SK-N-SH treated with all-trans-retinoic acid at 6 μM for 48 hours (cell line): ENCODE measurements around the gene AKAP12.

Experiments used
- ATAC-seq: fragments of 200-7000 bp; cut with Tn5 transposase; 3 replicates; pipeline ENCODE4 v1.9.1; 2020; ENCODE audit warnings: mild to moderate bottlenecking, moderate library complexity
- ARNTL ChIP-seq: fragments of 450-650 bp; formaldehyde crosslinking; IDR thresholded peaks from 2 replicates; pipeline ENCODE4 v1.5.0; 2020; ENCODE audit warnings: low read depth, mild to moderate bottlenecking, moderate library complexity, borderline replicate concordance
- BACH2 ChIP-seq: fragments of 250-450 bp; sonication (Bioruptor Pico); IDR thresholded peaks from 2 replicates; pipeline ENCODE4 v1.9.0; 2021; ENCODE audit warnings: mild to moderate bottlenecking, borderline replicate concordance
- CREB5 ChIP-seq: fragments of 250-450 bp; sonication (Bioruptor Pico); IDR thresholded peaks from 2 replicates; pipeline ENCODE4 v1.5.1; 2020; ENCODE audit warnings: low read depth, mild to moderate bottlenecking, moderate library complexity
- CSDC2 ChIP-seq: fragments of 250-450 bp; sonication (Bioruptor Pico); IDR thresholded peaks from 2 replicates; pipeline ENCODE4 v1.5.0; 2020; ENCODE audit warnings: mild to moderate bottlenecking, moderate library complexity
- CSRNP3 ChIP-seq: fragments of 250-450 bp; sonication (Bioruptor Pico); IDR thresholded peaks from 2 replicates; pipeline ENCODE4 v1.5.1; 2021; ENCODE audit warnings: mild to moderate bottlenecking, moderate library complexity
- ESRRG ChIP-seq: fragments of 250-450 bp; sonication (Bioruptor Pico); IDR thresholded peaks from 2 replicates; pipeline ENCODE4 v1.6.1; 2021; ENCODE audit warnings: mild to moderate bottlenecking
- GLIS3 ChIP-seq: fragments of 250-450 bp; sonication (Bioruptor Pico); IDR thresholded peaks from 2 replicates; pipeline ENCODE4 v1.5.0; 2020; ENCODE audit warnings: mild to moderate bottlenecking, moderate library complexity
- ISL1 ChIP-seq: fragments of 250-450 bp; sonication (Bioruptor Pico); IDR thresholded peaks from 2 replicates; pipeline ENCODE4 v2.1.2; 2022; ENCODE audit warnings: mild to moderate bottlenecking, moderate library complexity
- OSR1 ChIP-seq: fragments of 250-450 bp; sonication (Bioruptor Pico); IDR thresholded peaks from 2 replicates; pipeline ENCODE4 v1.8.0; 2022; ENCODE audit warnings: moderate library complexity, mild to moderate bottlenecking, inconsistent platforms
- PPARA ChIP-seq: fragments of 250-450 bp; sonication (Bioruptor Pico); IDR thresholded peaks from 2 replicates; pipeline ENCODE4 v1.5.0; 2020; ENCODE audit warnings: mild to moderate bottlenecking, borderline replicate concordance
- RARB ChIP-seq: fragments of 250-450 bp; sonication (Bioruptor Pico); IDR thresholded peaks from 2 replicates; pipeline ENCODE4 v1.8.0; 2021; ENCODE audit warnings: mild to moderate bottlenecking, moderate library complexity
- SNAI2 ChIP-seq: fragments of 250-450 bp; sonication (Bioruptor Pico); IDR thresholded peaks from 2 replicates; pipeline ENCODE4 v1.5.0; 2020; ENCODE audit warnings: mild to moderate bottlenecking, moderate library complexity
- TCF4 ChIP-seq: fragments of 250-450 bp; sonication (Bioruptor Pico); IDR thresholded peaks from 2 replicates; pipeline ENCODE4 v1.8.0; 2021; ENCODE audit warnings: mild to moderate bottlenecking, moderate library complexity, borderline replicate concordance
- TOX ChIP-seq: fragments of 250-450 bp; sonication (Bioruptor Pico); IDR thresholded peaks from 2 replicates; pipeline ENCODE4 v1.8.0; 2021; ENCODE audit warnings: mild to moderate bottlenecking, moderate library complexity, borderline replicate concordance
- TSHZ2 ChIP-seq: fragments of 250-450 bp; sonication (Bioruptor Pico); IDR thresholded peaks from 2 replicates; pipeline ENCODE4 v1.5.0; 2020; ENCODE audit warnings: mild to moderate bottlenecking, moderate library complexity
- ZC3H10 ChIP-seq: fragments of 250-450 bp; sonication (Bioruptor Pico); IDR thresholded peaks from 2 replicates; pipeline ENCODE4 v1.5.1; 2021; ENCODE audit warnings: mild to moderate bottlenecking, moderate library complexity
- ZFP3 ChIP-seq: fragments of 250-450 bp; sonication (Bioruptor Pico); IDR thresholded peaks from 2 replicates; pipeline ENCODE4 v1.5.0; 2020; ENCODE audit warnings: mild to moderate bottlenecking, moderate library complexity
- ZFP30 ChIP-seq: fragments of 450-650 bp; formaldehyde crosslinking; IDR thresholded peaks from 2 replicates; pipeline ENCODE4 v1.5.0; 2022; ENCODE audit warnings: mild to moderate bottlenecking, moderate library complexity
- ZNF565 ChIP-seq: fragments of 450-650 bp; formaldehyde crosslinking; conservative IDR thresholded peaks from 2 replicates; pipeline ENCODE4 v1.5.0; 2020; ENCODE audit warnings: low read depth, mild to moderate bottlenecking, moderate library complexity
- ZNF70 ChIP-seq: fragments of 450-650 bp; formaldehyde crosslinking; IDR thresholded peaks from 2 replicates; pipeline ENCODE4 v1.5.0; 2020; ENCODE audit warnings: mild to moderate bottlenecking, moderate library complexity
- ZNF8 ChIP-seq: fragments of 450-650 bp; formaldehyde crosslinking; IDR thresholded peaks from 2 replicates; pipeline ENCODE4 v1.5.0; 2020; ENCODE audit warnings: mild to moderate bottlenecking, moderate library complexity
- TF ChIP-seq, protein P1 (sequence below): fragments of 250-450 bp; sonication (Bioruptor Pico); IDR thresholded peaks from 2 replicates; pipeline ENCODE4 v1.8.0; 2021; ENCODE audit warnings: low read depth, mild to moderate bottlenecking, moderate library complexity, borderline replicate concordance
- TF ChIP-seq, protein P2 (sequence below): fragments of 250-450 bp; sonication (Bioruptor Pico); IDR thresholded peaks from 2 replicates; pipeline ENCODE4 v1.8.0; 2020; ENCODE audit warnings: mild to moderate bottlenecking, moderate library complexity, borderline replicate concordance

Gene AKAP12

DNA sequence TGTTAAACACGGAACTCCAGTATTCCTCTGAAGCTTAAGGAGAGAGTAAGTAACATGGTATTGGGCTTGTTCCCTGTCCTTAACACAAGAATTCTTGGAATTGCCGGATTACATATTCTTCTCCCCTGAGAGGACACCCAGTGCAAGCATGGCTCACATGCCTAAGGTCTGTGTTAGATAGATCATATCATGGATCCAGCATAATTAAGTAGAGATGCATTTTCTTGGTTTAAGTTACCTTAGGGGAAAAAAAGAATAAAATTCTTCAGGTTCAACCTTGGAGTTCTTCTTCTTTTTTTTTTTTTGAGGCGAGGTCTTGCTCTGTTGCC lies 53.9 kb downstream of the AKAP12 start:
- TF ChIP-seq ARNTL (CRISPR knock-in tag) (no peak), ZC3H10 (CRISPR knock-in tag) (no peak), ZNF70 (CRISPR knock-in tag) (no peak), BACH2 (CRISPR knock-in tag) (no peak), ESRRG (CRISPR knock-in tag) (no peak), SNAI2 (CRISPR knock-in tag) (no peak), TCF4 (no peak), ZNF565 (CRISPR knock-in tag) (no peak), OSR1 (CRISPR knock-in tag) (no peak), GLIS3 (CRISPR knock-in tag) (no peak), CSRNP3 (CRISPR knock-in tag) (no peak), ZNF8 (CRISPR knock-in tag) (no peak), PPARA (no peak), TOX (no peak), ZFP30 (CRISPR knock-in tag) (no peak), CREB5 (no peak), CSDC2 (no peak)
- TF ChIP-seq, protein P1, sequence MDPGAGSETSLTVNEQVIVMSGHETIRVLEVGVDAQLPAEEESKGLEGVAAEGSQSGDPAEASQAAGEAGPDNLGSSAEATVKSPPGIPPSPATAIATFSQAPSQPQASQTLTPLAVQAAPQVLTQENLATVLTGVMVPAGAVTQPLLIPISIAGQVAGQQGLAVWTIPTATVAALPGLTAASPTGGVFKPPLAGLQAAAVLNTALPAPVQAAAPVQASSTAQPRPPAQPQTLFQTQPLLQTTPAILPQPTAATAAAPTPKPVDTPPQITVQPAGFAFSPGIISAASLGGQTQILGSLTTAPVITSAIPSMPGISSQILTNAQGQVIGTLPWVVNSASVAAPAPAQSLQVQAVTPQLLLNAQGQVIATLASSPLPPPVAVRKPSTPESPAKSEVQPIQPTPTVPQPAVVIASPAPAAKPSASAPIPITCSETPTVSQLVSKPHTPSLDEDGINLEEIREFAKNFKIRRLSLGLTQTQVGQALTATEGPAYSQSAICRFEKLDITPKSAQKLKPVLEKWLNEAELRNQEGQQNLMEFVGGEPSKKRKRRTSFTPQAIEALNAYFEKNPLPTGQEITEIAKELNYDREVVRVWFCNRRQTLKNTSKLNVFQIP (CRISPR knock-in tag), result no peak
- ATAC-seq, result no peak

DNA sequence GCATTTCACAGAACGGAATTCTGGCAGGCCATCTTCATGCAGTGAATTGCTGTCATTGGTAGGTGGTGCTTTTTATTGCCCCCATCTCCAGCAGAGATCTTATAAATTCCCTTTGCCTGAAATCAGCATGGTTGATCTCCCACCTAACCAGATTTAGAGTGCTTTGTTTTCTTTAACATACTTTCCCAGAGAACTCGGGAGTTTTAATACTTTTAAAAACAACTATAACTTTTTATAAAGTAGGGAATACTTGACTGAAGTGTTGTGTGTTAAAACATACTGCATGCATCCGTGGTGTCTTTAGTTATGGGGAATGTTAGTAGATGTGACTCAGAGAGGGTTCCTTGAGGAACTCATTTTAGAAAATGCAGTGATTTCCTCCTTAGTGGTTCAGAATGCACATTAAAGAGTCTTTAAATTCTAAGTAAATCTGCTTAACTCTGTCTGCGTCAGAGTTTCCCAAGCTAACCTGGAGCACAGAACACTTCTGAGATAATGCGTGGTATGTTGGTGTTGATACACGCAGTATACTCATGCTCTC lies 54.9 kb downstream of the AKAP12 start:
- no peak for ATAC-seq

GRCh38 chr6:151297886-151298285 lies 58.1 kb downstream of the AKAP12 start:
- TF ChIP-seq TOX, result no peak
- no peak for TF ChIP-seq ISL1
- TF ChIP-seq ZC3H10 (CRISPR knock-in tag), result no peak
- no peak for TF ChIP-seq ZFP30 (CRISPR knock-in tag)
- TF ChIP-seq, protein P2, sequence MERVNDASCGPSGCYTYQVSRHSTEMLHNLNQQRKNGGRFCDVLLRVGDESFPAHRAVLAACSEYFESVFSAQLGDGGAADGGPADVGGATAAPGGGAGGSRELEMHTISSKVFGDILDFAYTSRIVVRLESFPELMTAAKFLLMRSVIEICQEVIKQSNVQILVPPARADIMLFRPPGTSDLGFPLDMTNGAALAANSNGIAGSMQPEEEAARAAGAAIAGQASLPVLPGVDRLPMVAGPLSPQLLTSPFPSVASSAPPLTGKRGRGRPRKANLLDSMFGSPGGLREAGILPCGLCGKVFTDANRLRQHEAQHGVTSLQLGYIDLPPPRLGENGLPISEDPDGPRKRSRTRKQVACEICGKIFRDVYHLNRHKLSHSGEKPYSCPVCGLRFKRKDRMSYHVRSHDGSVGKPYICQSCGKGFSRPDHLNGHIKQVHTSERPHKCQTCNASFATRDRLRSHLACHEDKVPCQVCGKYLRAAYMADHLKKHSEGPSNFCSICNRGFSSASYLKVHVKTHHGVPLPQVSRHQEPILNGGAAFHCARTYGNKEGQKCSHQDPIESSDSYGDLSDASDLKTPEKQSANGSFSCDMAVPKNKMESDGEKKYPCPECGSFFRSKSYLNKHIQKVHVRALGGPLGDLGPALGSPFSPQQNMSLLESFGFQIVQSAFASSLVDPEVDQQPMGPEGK (CRISPR knock-in tag), result no peak
- TF ChIP-seq CREB5, result no peak
- no peak for TF ChIP-seq BACH2 (CRISPR knock-in tag)
- TF ChIP-seq PPARA, result no peak
- no peak for TF ChIP-seq ARNTL (CRISPR knock-in tag)
- TF ChIP-seq TSHZ2 (CRISPR knock-in tag), result no peak
- no peak for TF ChIP-seq SNAI2 (CRISPR knock-in tag)
- no peak for TF ChIP-seq TCF4
- TF ChIP-seq GLIS3 (CRISPR knock-in tag), result no peak
- no peak for TF ChIP-seq CSRNP3 (CRISPR knock-in tag)
- no peak for TF ChIP-seq RARB (CRISPR knock-in tag)
- no peak for TF ChIP-seq ZNF565 (CRISPR knock-in tag)
- no peak for TF ChIP-seq ZNF70 (CRISPR knock-in tag)
- no peak for TF ChIP-seq OSR1 (CRISPR knock-in tag)
- TF ChIP-seq, protein P1 (CRISPR knock-in tag), result no peak

More for the DNA sequence above, 54.9 kb downstream of the AKAP12 start:
- no peak for TF ChIP-seq ZFP30 (CRISPR knock-in tag)
- TF ChIP-seq ZFP3 (CRISPR knock-in tag), result no peak
- TF ChIP-seq ISL1, result peak; percentile 61
- TF ChIP-seq ZNF8 (CRISPR knock-in tag), result no peak
- no peak for TF ChIP-seq ARNTL (CRISPR knock-in tag)
- TF ChIP-seq ZC3H10 (CRISPR knock-in tag), result no peak

More at GRCh38 chr6:151297886-151298285, 58.1 kb downstream of the AKAP12 start:
- no peak for ATAC-seq
